ENCODE results near the gene ZMIZ1.
A peak's percentile ranks its signal among the peaks of the same experiment; 100 is the strongest.

Gene ZMIZ1

GRCh38 chr10:79044036-79044632, 24.6 kb upstream of the ZMIZ1 start:
- H3K27ac Mint-ChIP-seq: no peak overlapping the region
- intact Hi-C loops (cut with micrococcal nuclease): no loop called here
- H3K4me3 Mint-ChIP-seq: no peak overlapping the region
- H3K36me3 Mint-ChIP-seq (ENCODE audit: low read depth): no peaks in the 10 kb centered on the region
- peaks cover 52% of the 10 kb centered on the region for H3K4me1 Mint-ChIP-seq (ENCODE audit: low read depth)
- peaks cover 16% of the 10 kb centered on the region for H3K27me3 Mint-ChIP-seq
- H3K9me3 Mint-ChIP-seq: no peaks in the 10 kb centered on the region

DNA sequence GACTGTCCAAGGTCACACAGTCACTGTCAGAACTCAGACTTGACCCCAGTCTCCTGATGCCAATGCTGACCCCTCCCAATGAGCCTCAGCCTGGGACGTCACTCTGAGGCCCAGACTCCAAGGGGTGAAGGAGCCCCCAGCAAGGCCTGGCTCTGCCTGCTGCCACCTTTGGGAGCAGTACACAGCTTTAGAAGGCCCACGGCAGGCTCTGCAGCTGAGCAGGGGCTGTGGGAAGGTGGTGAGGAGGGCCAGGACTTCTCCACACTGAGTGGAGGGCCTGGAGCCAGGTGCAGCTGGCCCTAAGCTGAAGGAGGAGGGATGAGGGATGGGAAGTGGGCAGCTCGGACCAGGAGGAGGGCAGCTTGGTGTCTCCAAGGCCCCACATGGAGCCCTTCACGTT, 23.9 kb upstream of the ZMIZ1 start:
- intact Hi-C loops (cut with micrococcal nuclease): no loop called here
- Mint-ChIP-seq H3K4me3 (no peak overlapping the region), H3K36me3 (ENCODE audit: low read depth) (no peaks in the 10 kb centered on the region), H3K27me3 (peaks cover 16% of the 10 kb centered on the region), H3K4me1 (ENCODE audit: low read depth) (peaks cover 56% of the 10 kb centered on the region), H3K27ac (peak overlapping the region; percentile 41), H3K9me3 (no peaks in the 10 kb centered on the region)

DNA sequence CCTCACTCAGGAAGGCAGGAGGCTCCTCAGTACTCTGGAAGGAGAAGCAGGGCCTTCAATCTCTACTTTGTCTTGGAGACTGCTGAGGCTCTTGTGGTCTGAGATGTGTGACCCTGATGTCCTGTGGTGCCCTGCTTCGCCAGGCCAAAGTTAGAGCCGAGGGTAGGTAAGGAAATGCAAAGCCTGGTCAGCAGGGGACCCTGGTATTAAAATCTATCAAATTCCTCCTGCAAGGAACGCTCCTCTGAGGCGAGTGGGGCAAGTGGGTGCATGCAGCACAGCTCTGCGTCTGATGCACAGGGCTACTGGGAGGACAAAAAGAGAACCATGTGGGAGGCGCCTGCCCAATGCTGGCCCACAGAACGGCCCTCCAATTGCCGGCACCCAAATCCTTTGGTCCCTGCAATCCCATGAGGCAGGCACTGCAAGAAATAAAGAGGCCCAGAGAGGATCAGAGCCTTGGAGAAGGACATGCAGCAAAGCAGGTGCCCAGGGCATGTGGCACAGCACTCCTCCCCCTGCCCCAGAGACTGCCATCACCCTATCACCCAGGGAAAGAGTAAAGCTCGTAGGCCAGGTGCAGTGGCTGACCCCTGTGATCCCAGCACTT, 23.1 kb upstream of the ZMIZ1 start:
- peak overlapping the region; percentile 41 for H3K27ac Mint-ChIP-seq
- H3K4me3 Mint-ChIP-seq: no peak overlapping the region
- H3K9me3 Mint-ChIP-seq: no peaks in the 10 kb centered on the region
- peaks cover 16% of the 10 kb centered on the region for H3K27me3 Mint-ChIP-seq
- H3K4me1 Mint-ChIP-seq (ENCODE audit: low read depth): peaks cover 64% of the 10 kb centered on the region
- H3K36me3 Mint-ChIP-seq (ENCODE audit: low read depth): no peaks in the 10 kb centered on the region
- intact Hi-C loops (cut with micrococcal nuclease): no loop called here

DNA sequence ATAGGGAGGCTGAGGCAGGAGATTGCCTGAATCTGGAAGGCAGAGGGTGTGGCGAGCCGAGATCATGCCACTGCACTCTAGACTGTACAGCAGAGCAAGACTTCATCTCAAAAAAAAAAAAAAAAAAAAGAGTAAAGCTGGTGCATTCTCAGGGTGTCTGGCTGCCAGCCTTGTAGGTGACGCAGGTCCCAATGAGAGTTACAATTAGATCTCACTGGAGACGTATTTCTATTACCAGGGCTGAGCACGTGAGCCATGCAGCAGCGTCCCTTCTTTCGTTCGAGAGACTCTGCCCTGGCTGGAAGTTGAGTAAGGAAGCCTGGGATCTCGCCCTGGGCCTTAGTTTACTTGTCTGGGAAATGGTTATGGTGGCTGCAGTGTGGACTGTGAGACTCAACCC, 22.4 kb upstream of the ZMIZ1 start:
- Mint-ChIP-seq H3K4me3 (no peak overlapping the region), H3K9me3 (no peaks in the 10 kb centered on the region), H3K27me3 (peaks cover 11% of the 10 kb centered on the region), H3K27ac (peak overlapping the region; percentile 82), H3K36me3 (ENCODE audit: low read depth) (no peaks in the 10 kb centered on the region), H3K4me1 (ENCODE audit: low read depth) (peaks cover 63% of the 10 kb centered on the region)
- intact Hi-C loops (cut with micrococcal nuclease): no loop called here

GRCh38 chr10:79046741-79047583, 21.8 kb upstream of the ZMIZ1 start:
- Mint-ChIP-seq H3K27ac (peak overlapping the region; percentile 82), H3K4me1 (ENCODE audit: low read depth) (peaks cover 70% of the 10 kb centered on the region), H3K4me3 (peak overlapping the region; percentile 23), H3K9me3 (no peaks in the 10 kb centered on the region), H3K27me3 (peaks cover 12% of the 10 kb centered on the region), H3K36me3 (ENCODE audit: low read depth) (no peaks in the 10 kb centered on the region)
- intact Hi-C loops (cut with micrococcal nuclease): no loop called here

DNA sequence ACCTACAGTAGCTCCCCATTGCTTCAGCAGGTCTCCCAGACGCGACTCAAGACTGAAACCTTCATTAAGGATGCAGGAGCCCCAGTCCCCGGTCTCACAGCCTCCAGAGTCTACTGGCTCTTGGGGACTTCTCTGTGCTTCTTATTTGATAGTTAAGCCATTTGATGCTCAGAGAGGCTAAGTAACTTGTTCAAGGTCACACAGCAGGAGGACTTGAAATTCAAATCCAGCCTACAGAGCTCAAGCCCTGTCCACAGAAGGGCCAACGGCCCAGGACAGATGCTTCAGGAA, 21.2 kb upstream of the ZMIZ1 start:
- peaks cover 75% of the 10 kb centered on the region for H3K4me1 Mint-ChIP-seq (ENCODE audit: low read depth)
- H3K27ac Mint-ChIP-seq: peak overlapping the region; percentile 82
- H3K9me3 Mint-ChIP-seq: no peaks in the 10 kb centered on the region
- H3K36me3 Mint-ChIP-seq (ENCODE audit: low read depth): no peaks in the 10 kb centered on the region
- peaks cover 11% of the 10 kb centered on the region for H3K27me3 Mint-ChIP-seq
- intact Hi-C loops (cut with micrococcal nuclease): no loop called here
- no peak overlapping the region for H3K4me3 Mint-ChIP-seq

DNA sequence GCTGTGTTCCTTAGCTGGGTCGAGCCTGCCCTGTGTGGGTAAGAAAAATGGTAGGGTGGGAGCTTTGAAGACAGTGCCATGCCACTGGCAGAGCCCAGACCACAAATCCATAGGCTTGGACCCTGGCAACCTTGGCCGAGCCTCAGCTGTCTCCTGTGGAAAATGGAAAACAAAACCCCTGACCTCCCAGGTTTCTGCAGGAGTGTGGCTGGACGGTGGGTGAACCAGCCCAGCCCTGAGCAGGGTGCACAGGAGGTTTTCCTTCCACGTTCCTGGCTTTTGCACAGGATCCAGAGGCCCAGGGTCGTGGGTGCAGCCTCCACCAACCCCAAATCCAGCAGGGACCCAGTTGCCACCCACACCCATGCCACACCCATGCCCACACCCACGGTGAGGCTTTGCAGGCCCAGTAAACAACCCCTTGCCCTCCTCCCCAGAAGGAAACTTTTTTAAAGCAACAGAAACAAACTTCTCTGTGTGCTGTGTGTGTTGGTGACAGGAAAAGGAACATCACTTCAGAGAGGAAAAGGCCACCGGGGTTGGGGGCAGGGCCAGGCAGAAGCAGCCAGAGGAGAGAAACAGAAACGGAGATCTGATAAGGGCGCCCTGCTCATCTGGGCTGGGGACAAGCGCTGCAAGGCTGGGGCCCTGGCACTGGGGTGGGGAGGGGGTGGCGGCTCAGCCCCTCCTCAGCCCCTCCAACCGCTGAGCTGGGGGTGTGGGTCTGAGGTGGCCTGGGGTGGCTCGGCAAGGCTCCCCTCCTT, 20.7 kb upstream of the ZMIZ1 start:
- Mint-ChIP-seq H3K27ac (peak overlapping the region; percentile 82), H3K36me3 (ENCODE audit: low read depth) (no peaks in the 10 kb centered on the region), H3K9me3 (no peaks in the 10 kb centered on the region), H3K4me1 (ENCODE audit: low read depth) (peaks cover 75% of the 10 kb centered on the region), H3K27me3 (peaks cover 14% of the 10 kb centered on the region), H3K4me3 (peak overlapping the region; percentile 69)
- intact Hi-C loops (cut with micrococcal nuclease): no loop called here

DNA sequence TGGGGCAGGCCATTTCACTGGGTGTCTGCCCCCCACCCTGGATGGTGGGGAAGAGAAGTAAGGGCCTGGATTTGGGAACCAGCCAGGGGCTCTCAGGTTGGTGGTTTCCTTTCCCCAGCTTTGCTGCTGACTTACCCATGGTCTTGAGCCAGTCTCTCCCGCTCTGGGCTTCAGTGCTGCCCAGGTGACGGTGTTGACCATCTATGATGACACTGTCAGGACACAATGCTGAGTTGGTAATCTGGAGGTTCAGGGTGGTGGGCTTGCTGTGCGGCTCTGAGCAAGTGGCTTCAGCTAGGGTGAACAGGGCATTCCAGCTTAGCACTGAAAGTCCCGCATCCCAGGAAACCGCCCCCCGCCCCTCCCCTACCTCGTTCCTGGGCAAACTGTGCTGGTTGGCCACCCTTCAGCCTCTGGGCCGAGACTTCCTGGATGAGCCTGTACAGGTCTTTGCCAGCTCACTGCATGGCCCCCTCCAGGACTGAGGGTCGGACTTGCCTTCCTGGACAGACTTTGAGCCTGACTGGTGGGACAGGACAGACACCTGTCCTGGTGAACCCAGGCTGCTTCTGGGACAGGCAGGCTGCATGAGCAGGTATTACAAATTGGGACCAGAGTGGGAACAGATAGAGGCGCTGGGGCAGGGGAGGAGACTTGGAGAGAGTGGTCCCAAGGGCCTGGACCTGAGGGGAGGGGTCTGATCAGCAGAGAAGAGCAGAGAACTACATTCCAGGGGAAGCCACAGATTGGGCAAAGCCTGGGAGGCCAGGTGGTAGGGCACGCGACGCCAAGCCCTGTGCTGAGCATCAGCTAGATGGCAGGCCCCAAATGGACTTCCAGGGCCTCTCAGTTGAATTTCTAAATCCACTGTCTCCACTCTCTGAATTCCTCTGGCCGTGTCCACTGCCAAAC, 19.9 kb upstream of the ZMIZ1 start:
- H3K4me1 Mint-ChIP-seq (ENCODE audit: low read depth): peaks cover 75% of the 10 kb centered on the region
- intact Hi-C loops (cut with micrococcal nuclease): no loop called here
- H3K9me3 Mint-ChIP-seq: no peaks in the 10 kb centered on the region
- H3K4me3 Mint-ChIP-seq: peak overlapping the region; percentile 69
- H3K27ac Mint-ChIP-seq: peak overlapping the region; percentile 82
- H3K36me3 Mint-ChIP-seq (ENCODE audit: low read depth): no peaks in the 10 kb centered on the region
- peaks cover 14% of the 10 kb centered on the region for H3K27me3 Mint-ChIP-seq

- Mint-ChIP-seq H3K27ac (peak overlapping the region; percentile 50), H3K9me3 (no peaks in the 10 kb centered on the region), H3K4me1 (ENCODE audit: low read depth) (peaks cover 67% of the 10 kb centered on the region), H3K36me3 (ENCODE audit: low read depth) (no peaks in the 10 kb centered on the region), H3K27me3 (peaks cover 19% of the 10 kb centered on the region), H3K4me3 (no peak overlapping the region)
- intact Hi-C loops (cut with micrococcal nuclease): no loop called here
Measured at GRCh38 chr10:79049931-79050895, 18.6 kb upstream of the ZMIZ1 start.

DNA sequence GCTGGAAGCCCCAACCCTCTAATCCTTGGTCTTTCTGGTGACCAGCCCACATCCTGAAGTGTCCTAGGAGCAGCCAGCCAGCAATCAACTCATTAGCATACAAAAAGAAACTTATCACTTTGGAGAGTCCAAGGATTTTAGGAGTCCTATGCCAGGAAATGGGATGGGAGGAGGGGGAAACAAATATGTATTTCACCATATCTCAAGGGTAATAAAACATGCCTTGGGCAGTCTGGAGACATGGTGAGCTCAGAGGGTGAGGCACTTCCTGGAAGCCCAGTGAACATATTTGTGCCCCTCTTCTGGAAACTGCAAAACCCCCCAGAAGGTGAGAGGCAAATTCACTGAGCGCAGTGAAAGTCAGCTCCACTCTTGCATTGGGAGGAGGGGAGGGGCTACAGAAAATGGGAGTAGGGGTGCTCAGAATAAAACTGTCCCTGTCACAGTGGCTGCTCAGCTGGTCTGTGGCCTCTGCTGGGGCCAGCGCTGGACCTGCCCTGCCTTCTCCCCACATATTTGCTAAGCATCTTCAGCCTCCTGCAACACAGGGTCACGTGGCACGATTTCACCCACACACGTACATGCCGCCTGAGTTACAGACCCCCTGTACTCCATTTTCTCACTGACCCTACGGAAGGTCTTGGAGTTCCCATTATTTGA, 17.7 kb upstream of the ZMIZ1 start:
- Mint-ChIP-seq H3K36me3 (ENCODE audit: low read depth) (no peaks in the 10 kb centered on the region), H3K27ac (no peak overlapping the region)

GRCh38 chr10:79051766-79052165, 17.0 kb upstream of the ZMIZ1 start:
- H3K36me3 Mint-ChIP-seq (ENCODE audit: low read depth): no peaks in the 10 kb centered on the region
- intact Hi-C loops (cut with micrococcal nuclease): no loop called here
- no peak overlapping the region for H3K4me3 Mint-ChIP-seq
- H3K27ac Mint-ChIP-seq: no peak overlapping the region
- peaks cover 18% of the 10 kb centered on the region for H3K27me3 Mint-ChIP-seq
- H3K4me1 Mint-ChIP-seq (ENCODE audit: low read depth): peaks cover 52% of the 10 kb centered on the region
- no peaks in the 10 kb centered on the region for H3K9me3 Mint-ChIP-seq

More for the DNA sequence above, 17.7 kb upstream of the ZMIZ1 start:
- H3K9me3 Mint-ChIP-seq: no peaks in the 10 kb centered on the region
- peaks cover 59% of the 10 kb centered on the region for H3K4me1 Mint-ChIP-seq (ENCODE audit: low read depth)
- peaks cover 18% of the 10 kb centered on the region for H3K27me3 Mint-ChIP-seq
- no peak overlapping the region for H3K4me3 Mint-ChIP-seq
- intact Hi-C loops (cut with micrococcal nuclease): no loop called here

Data from dendritic cell treated with granulocyte-macrophage colony-stimulating factor and Interleukin-4, amounts not matched to agents 40 ng/mL and 50 ng/mL, for 4 days (primary cell).